Right cardiac atrium (tissue), 5 donors: ENCODE measurements around the gene CAMK2G. TPM values are rescaled to one million over a fixed set of nuclear protein-coding genes. Genes with fewer than 3 reads are reported as not detected.
"Not testable (repeated sequence)": the region's sequence is repeated elsewhere in the genome, so short reads cannot be mapped to it uniquely, and the experiment has no call there.

Experiments used
- ATAC-seq, 2 donors: fragments of 200-7000 bp; cut with Tn5 transposase; one replicate each; pipeline versions ENCODE4 v1.8.0 to v1.9.1; 2020; ENCODE audit warnings: moderate library complexity in 2 of 2, mild to moderate bottlenecking in 1 of 2
- DNase-seq, 3 donors: peaks; one replicate each; pipeline ENCODE4 v3.0.0-alpha.2; 2020
- H3K27ac ChIP-seq: one replicate; pipeline ENCODE4 v1.5.1; 2013; ENCODE audit warnings: mild to moderate bottlenecking, low read length, control low read depth, moderate library complexity
- H3K27me3 ChIP-seq: one replicate; pipeline ENCODE4 v1.6.1; 2013; ENCODE audit not compliant: control insufficient read depth, insufficient read depth
- H3K4me1 ChIP-seq: one replicate; pipeline ENCODE4 v1.6.1; 2013; ENCODE audit warnings: low read length; ENCODE audit not compliant: control insufficient read depth, insufficient read depth
- H3K4me3 ChIP-seq: one replicate; pipeline ENCODE4 v1.5.1; 2013; ENCODE audit warnings: low read length, control low read depth
- H3K9me3 ChIP-seq: one replicate; pipeline ENCODE4 v1.6.1; 2013; ENCODE audit warnings: low read length; ENCODE audit not compliant: control insufficient read depth
- WGBS: extraction: QIAGEN DNeasy Blood & Tissue Kit; methylation state at CpG from one replicate; pipeline ENCODE4 v1.1.7; 2013; 5-methylcytosine and 5-hydroxymethylcytosine counted together
- intact Hi-C, 4 donors: fragments of 100-400 bp; cut with DNase I; formaldehyde crosslinking; loops; one replicate each; pipeline versions ENCODE4 v1.11.0 to v1.14.0; 2022 to 2023
- long read RNA-seq, 4 donors: library from polyadenylated mRNA; unstranded; transcript quantifications; one replicate each; pipeline ENCODE4 v2.0.0, GENCODE V29; 2020 to 2021
- polyA plus RNA-seq: library from polyadenylated mRNA; stranded (reverse); fragments of 200-250 nt; gene quantifications from one replicate; pipeline ENCODE4 v1.2.3, GENCODE V29; 2013
- total RNA-seq, 4 donors: library from RNA; stranded (reverse); fragmentation: NEBNext Ultra II Directional; extraction: Animal tissue kit (Norgen Biotek cat#: 25700); gene quantifications; one replicate each; pipeline ENCODE4 v1.2.1, GENCODE V29; 2021
- donor health status: healthy with polysubstance abuse.
- donor health status: DM: no; HTN: yes; CAD: no.
- donor health status: DM: no; HTN: no; CAD: no.
- donor health status: DM: no; HTN: yes; CAD: no; lungs with severe emphysema.
- donor health status: DM: yes; HTN: yes; CAD: no.

Gene CAMK2G
- total RNA-seq (10 to 100 TPM; 10.0 to 18.2 (median 13.7) TPM), polyA plus RNA-seq (7.3 TPM)
- long read RNA-seq, donor 1, partial matches to known transcripts: 3 of 17 reads
- long read RNA-seq, donor 1, other reads (novel, unspliced or antisense): 8 of 17 reads
- long read RNA-seq, donor 2, partial matches to known transcripts: 0 of 9 reads
- long read RNA-seq, donor 2, other reads (novel, unspliced or antisense): 5 of 9 reads
- long read RNA-seq, donor 3, transcript CAMK2G-203 (21 exons, 3,818 nt): minor isoform, 5 of 125 reads
- long read RNA-seq, donor 3, transcript CAMK2G-205 (20 exons, 1,822 nt): minor isoform, 8 of 125 reads
- long read RNA-seq, donor 3, transcript CAMK2G-206 (21 exons, 3,767 nt): major isoform, 17 of 125 reads
- long read RNA-seq, donor 3, transcript CAMK2G-202 (21 exons, 3,720 nt): minor isoform, 14 of 125 reads
- long read RNA-seq, donor 3, partial matches to known transcripts: 15 of 125 reads
- long read RNA-seq, donor 3, other reads (novel, unspliced or antisense): 64 of 125 reads
- long read RNA-seq, donor 4, partial matches to known transcripts: 1 of 19 reads
- long read RNA-seq, donor 4, other reads (novel, unspliced or antisense): 12 of 19 reads

- intact Hi-C loops: no loop called here
- Histone ChIP-seq H3K27ac (peak within 1 kb of the TSS; percentile 73), H3K4me3 (peak within 1 kb of the TSS; percentile 95), H3K4me1 (no peaks in the 10 kb centered on the region), H3K27me3 (no peaks in the 10 kb centered on the region), H3K9me3 (no peaks in the 10 kb centered on the region)
- ATAC-seq (peak; percentile 91 to 93), DNase-seq (peak; percentile 88 to 94 (median 94))
- WGBS: 1% methylated on average over 85 of the region's 95 CpGs
These were observed at the start of gene CAMK2G for GRCh38 chr10:73874267-73875138. CAMK2G (minus strand) TSS chr10:73874555; CDS start chr10:73874461, 94 bp downstream.

GRCh38 chr10:73922864-73923133 is 48.4 kb upstream of the CAMK2G start:
- no peaks in the 10 kb centered on the region for H3K9me3 ChIP-seq
- intact Hi-C loops: no loop called here
- ATAC-seq: no peak
- DNase-seq: no peak
- 92% methylated on average over 2 of the region's 2 CpGs for WGBS
- no peak overlapping the region for H3K27ac ChIP-seq
- H3K27me3 ChIP-seq: no peaks in the 10 kb centered on the region
- H3K4me1 ChIP-seq: peaks cover 2% of the 10 kb centered on the region
- H3K4me3 ChIP-seq: no peak overlapping the region

- peaks cover 2% of the 10 kb centered on the region for H3K4me1 ChIP-seq
- no peak for ATAC-seq
- no peaks in the 10 kb centered on the region for H3K27me3 ChIP-seq
- no peak overlapping the region for H3K27ac ChIP-seq
- WGBS: 92% methylated on average over 6 of the region's 6 CpGs
- intact Hi-C loops: no loop called here
- no peaks in the 10 kb centered on the region for H3K9me3 ChIP-seq
- DNase-seq: no peak
- H3K4me3 ChIP-seq: no peak overlapping the region
These were observed 47.9 kb upstream of the CAMK2G start for GRCh38 chr10:73922007-73922863.

GRCh38 chr10:73920089-73920488 is 45.7 kb upstream of the CAMK2G start:
- Histone ChIP-seq H3K4me1 (peaks cover 2% of the 10 kb centered on the region), H3K9me3 (no peaks in the 10 kb centered on the region), H3K27ac (peak overlapping the region; percentile 75), H3K27me3 (no peaks in the 10 kb centered on the region), H3K4me3 (no peak overlapping the region)
- peak; percentile 47 to 76 (median 70) for DNase-seq
- intact Hi-C loops: no loop called here
- whole genome bisulfite sequencing: 33% methylated on average over 4 of the region's 4 CpGs
- ATAC-seq: peak; percentile 77 to 81

GRCh38 chr10:73919481-73919880 is 45.1 kb upstream of the CAMK2G start:
- H3K4me1 ChIP-seq, H3K27ac ChIP-seq, H3K4me3 ChIP-seq, DNase-seq, H3K9me3 ChIP-seq, H3K27me3 ChIP-seq, ATAC-seq, intact Hi-C loops: not testable (repeated sequence)
- WGBS: 87% methylated on average over 8 of the region's 8 CpGs

- ATAC-seq: no peak
- Histone ChIP-seq H3K27ac (no peak overlapping the region), H3K4me1 (no peaks in the 10 kb centered on the region), H3K9me3 (no peaks in the 10 kb centered on the region), H3K27me3 (no peaks in the 10 kb centered on the region), H3K4me3 (no peak overlapping the region)
- WGBS: over 99% methylated on average over 3 of the region's 3 CpGs
- intact Hi-C loops: no loop called here
- no peak for DNase-seq
These were observed 43.4 kb upstream of the CAMK2G start for GRCh38 chr10:73917566-73918305.

GRCh38 chr10:73916761-73917470 is 42.6 kb upstream of the CAMK2G start:
- DNase-seq (no peak), ATAC-seq (peak; percentile 30 to 53)
- 50% methylated on average over 5 of the region's 5 CpGs for WGBS
- no peaks in the 10 kb centered on the region for H3K9me3 ChIP-seq
- H3K27ac ChIP-seq: no peak overlapping the region
- no peak overlapping the region for H3K4me3 ChIP-seq
- peaks cover 1% of the 10 kb centered on the region for H3K4me1 ChIP-seq
- H3K27me3 ChIP-seq: no peaks in the 10 kb centered on the region
- intact Hi-C loops: no loop called here

GRCh38 chr10:73915206-73915851 is 41.0 kb upstream of the CAMK2G start:
- DNase-seq (no peak), ATAC-seq (no peak)
- H3K9me3 ChIP-seq: no peaks in the 10 kb centered on the region
- 51% methylated on average over 8 of the region's 8 CpGs for WGBS
- H3K4me1 ChIP-seq: peaks cover 6% of the 10 kb centered on the region
- no peak overlapping the region for H3K4me3 ChIP-seq
- no peak overlapping the region for H3K27ac ChIP-seq
- intact Hi-C loops: no loop called here
- H3K27me3 ChIP-seq: no peaks in the 10 kb centered on the region

- intact Hi-C loops: no loop called here
- Histone ChIP-seq H3K4me3 (no peak overlapping the region), H3K27me3 (no peaks in the 10 kb centered on the region), H3K9me3 (no peaks in the 10 kb centered on the region), H3K27ac (no peak overlapping the region), H3K4me1 (peaks cover 14% of the 10 kb centered on the region)
- DNase-seq (no peak), ATAC-seq (no peak)
- WGBS: 85% methylated on average over 10 of the region's 10 CpGs
These were observed 39.7 kb upstream of the CAMK2G start for GRCh38 chr10:73914036-73914435.
